Small intestine (tissue), 7 donors: Measurements from ENCODE around the gene TRDN. TPM values are rescaled to one million over a fixed set of nuclear protein-coding genes. Genes with fewer than 3 reads are reported as not detected.
"Not testable (repeated sequence)": the region's sequence is repeated elsewhere in the genome, so short reads cannot be mapped to it uniquely, and the experiment has no call there.

ENCODE experiments used
- DNase-seq, 2 donors: peaks; one replicate each; pipeline versions ENCODE4 v3.0.0 to v3.0.0-alpha.2; 2013
- FAIRE-seq: peaks from 2 replicates; lab custom pipeline; 2012; peaks lifted over from hg19 to GRCh38; lab: Jason Lieb, UNC
- H3K27ac ChIP-seq, 3 donors: one replicate each; pipeline ENCODE4 v1.5.1; 2013; ENCODE audit warnings: low read length in 2 of 3, mild to moderate bottlenecking in 2 of 3, control low read depth in 1 of 3, inconsistent platforms in 1 of 3, low read depth in 1 of 3, moderate library complexity in 1 of 3
- H3K27me3 ChIP-seq, 3 donors: one replicate each; pipeline ENCODE4 v1.6.1; 2013; ENCODE audit warnings: low read length in 3 of 3, inconsistent platforms in 1 of 3; ENCODE audit not compliant: control insufficient read depth in 3 of 3, insufficient read depth in 3 of 3
- H3K36me3 ChIP-seq, 3 donors: one replicate each; pipeline ENCODE4 v1.6.1; 2013; ENCODE audit warnings: low read length in 3 of 3, inconsistent platforms in 1 of 3, low read depth in 1 of 3, mild to moderate bottlenecking in 1 of 3, moderate library complexity in 1 of 3; ENCODE audit not compliant: control insufficient read depth in 3 of 3, insufficient read depth in 2 of 3
- H3K4me1 ChIP-seq, 3 donors: one replicate each; pipeline ENCODE4 v1.6.1; 2013; ENCODE audit warnings: low read length in 2 of 3, inconsistent platforms in 1 of 3, low read depth in 1 of 3, mild to moderate bottlenecking in 1 of 3, moderate library complexity in 1 of 3; ENCODE audit not compliant: control insufficient read depth in 3 of 3, insufficient read depth in 2 of 3
- H3K4me3 ChIP-seq, 3 donors: one replicate each; pipeline ENCODE4 v1.5.1; 2013; ENCODE audit warnings: low read length in 3 of 3, control low read depth in 1 of 3, inconsistent platforms in 1 of 3, low read depth in 1 of 3, mild to moderate bottlenecking in 1 of 3, moderate library complexity in 1 of 3
- H3K9me3 ChIP-seq, 2 donors: one replicate each; pipeline ENCODE4 v1.6.1; 2013; ENCODE audit warnings: low read depth in 1 of 2, low read length in 1 of 2; ENCODE audit not compliant: control insufficient read depth in 2 of 2, insufficient read depth in 1 of 2
- WGBS, 3 donors: extraction: QIAGEN DNeasy Blood & Tissue Kit; methylation state at CpG; one replicate each; pipeline ENCODE4 v1.1.7; 2013; 5-methylcytosine and 5-hydroxymethylcytosine counted together
- polyA plus RNA-seq, 4 donors: library from polyadenylated mRNA; stranded (reverse) in 3 of 4; unstranded in 1 of 4; fragments of 200-250 nt in 3 of 4; fragments of 120-200 nt in 1 of 4; gene quantifications; one replicate each; pipeline versions ENCODE4 v1.2.1 to v1.2.3, GENCODE V29; 2013
- donor health status: healthy with polysubstance abuse.
- donor health status: control.
- donor health status: control.
- donor health status: Bipolar disorder and iron deficiency.
- donor health status: healthy.

TRDN gene
- polyA plus RNA-seq, 4 donors: 0.01 to 0.54 (median 0.38) TPM; not detected in 1

- H3K4me1 ChIP-seq: no peaks in the 10 kb centered on the region
Measured at GRCh38 chr6:123588546-123588895, 48.2 kb downstream of the TRDN start.

GRCh38 chr6:123587838-123588545 lies 48.8 kb downstream of the TRDN start:
- FAIRE-seq (no peak), DNase-seq (no peak)
- Histone ChIP-seq H3K9me3 (no peaks in the 10 kb centered on the region), H3K4me3 (no peak overlapping the region), H3K27ac (no peak overlapping the region), H3K4me1 (no peaks in the 10 kb centered on the region), H3K27me3 (no peaks in the 10 kb centered on the region), H3K36me3 (no peaks in the 10 kb centered on the region)
- WGBS, 3 donors: 72 to 75% (median 74%) methylated on average over 4 of the region's 4 CpGs

More at GRCh38 chr6:123588546-123588895, 48.2 kb downstream of the TRDN start:
- H3K4me3 ChIP-seq: no peak overlapping the region
- DNase-seq: no peak
- FAIRE-seq: no peak
- H3K27ac ChIP-seq: no peak overlapping the region
- H3K36me3 ChIP-seq: no peaks in the 10 kb centered on the region
- H3K9me3 ChIP-seq: no peaks in the 10 kb centered on the region
- H3K27me3 ChIP-seq: no peaks in the 10 kb centered on the region
- WGBS, 3 donors: 63 to 83% (median 79%) methylated on average over 1 of the region's 1 CpG

GRCh38 chr6:123587407-123587806 lies 49.3 kb downstream of the TRDN start:
- not testable (repeated sequence) for FAIRE-seq, H3K36me3 ChIP-seq, H3K4me3 ChIP-seq, H3K9me3 ChIP-seq, H3K4me1 ChIP-seq, DNase-seq, H3K27ac ChIP-seq, H3K27me3 ChIP-seq
- WGBS, 3 donors: 93 to 96% (median 95%) methylated on average over 8 of the region's 8 CpGs

- Histone ChIP-seq H3K27ac (no peak overlapping the region), H3K36me3 (no peaks in the 10 kb centered on the region), H3K4me1 (no peaks in the 10 kb centered on the region), H3K9me3 (no peaks in the 10 kb centered on the region), H3K27me3 (no peaks in the 10 kb centered on the region), H3K4me3 (no peak overlapping the region)
- DNase-seq (no peak), FAIRE-seq (no peak)
Measured at GRCh38 chr6:123580331-123580730, 56.4 kb downstream of the TRDN start.

- 64 to 86% (median 74%) methylated on average over 1 of the region's 1 CpG for WGBS, 3 donors
- H3K27me3 ChIP-seq: no peaks in the 10 kb centered on the region
- H3K4me3 ChIP-seq: no peak overlapping the region
- H3K36me3 ChIP-seq: no peaks in the 10 kb centered on the region
- FAIRE-seq (no peak), DNase-seq (no peak)
- H3K27ac ChIP-seq: no peak overlapping the region
- no peaks in the 10 kb centered on the region for H3K9me3 ChIP-seq
- no peaks in the 10 kb centered on the region for H3K4me1 ChIP-seq
Measured at GRCh38 chr6:123575188-123575587, 61.6 kb downstream of the TRDN start.

GRCh38 chr6:123570813-123571684 lies 65.7 kb downstream of the TRDN start:
- no peaks in the 10 kb centered on the region for H3K9me3 ChIP-seq
- no peak for DNase-seq
- no peak overlapping the region for H3K27ac ChIP-seq
- no peaks in the 10 kb centered on the region for H3K4me1 ChIP-seq
- H3K4me3 ChIP-seq: no peak overlapping the region
- H3K36me3 ChIP-seq: no peaks in the 10 kb centered on the region
- H3K27me3 ChIP-seq: no peaks in the 10 kb centered on the region
- 37 to 56% (median 54%) methylated on average over 7 of the region's 7 CpGs for WGBS, 3 donors
- FAIRE-seq: no peak

- FAIRE-seq: no peak
- no peak overlapping the region for H3K27ac ChIP-seq
- H3K27me3 ChIP-seq: no peaks in the 10 kb centered on the region
- no peaks in the 10 kb centered on the region for H3K36me3 ChIP-seq
- peaks cover 0 to 1% of the 10 kb centered on the region in 2 donors for H3K9me3 ChIP-seq
- no peak for DNase-seq
- H3K4me1 ChIP-seq: no peaks in the 10 kb centered on the region
- no peak overlapping the region for H3K4me3 ChIP-seq
Measured at GRCh38 chr6:123569575-123569974, 67.2 kb downstream of the TRDN start.

GRCh38 chr6:123565529-123565928 lies 71.2 kb downstream of the TRDN start:
- Histone ChIP-seq H3K27me3 (no peaks in the 10 kb centered on the region), H3K4me1 (no peaks in the 10 kb centered on the region), H3K9me3 (peaks cover 0 to 1% of the 10 kb centered on the region in 2 donors), H3K4me3 (no peak overlapping the region), H3K27ac (no peak overlapping the region), H3K36me3 (no peaks in the 10 kb centered on the region)
- 88 to 93% (median 92%) methylated on average over 10 of the region's 10 CpGs for WGBS, 3 donors
- DNase-seq: no peak
- FAIRE-seq: no peak
